Activated T-cell treated with anti-CD3 and anti-CD28 coated beads, Interleukin-2, amount 50 U/mL, for 1 hour (primary cell): ENCODE results near the gene TMEM121.
A peak's percentile ranks its signal among the peaks of the same experiment; 100 is the strongest.

Source experiments
- DNase-seq: peaks from one replicate; pipeline ENCODE4 v3.0.0-alpha.2; 2020

TMEM121 gene

DNA sequence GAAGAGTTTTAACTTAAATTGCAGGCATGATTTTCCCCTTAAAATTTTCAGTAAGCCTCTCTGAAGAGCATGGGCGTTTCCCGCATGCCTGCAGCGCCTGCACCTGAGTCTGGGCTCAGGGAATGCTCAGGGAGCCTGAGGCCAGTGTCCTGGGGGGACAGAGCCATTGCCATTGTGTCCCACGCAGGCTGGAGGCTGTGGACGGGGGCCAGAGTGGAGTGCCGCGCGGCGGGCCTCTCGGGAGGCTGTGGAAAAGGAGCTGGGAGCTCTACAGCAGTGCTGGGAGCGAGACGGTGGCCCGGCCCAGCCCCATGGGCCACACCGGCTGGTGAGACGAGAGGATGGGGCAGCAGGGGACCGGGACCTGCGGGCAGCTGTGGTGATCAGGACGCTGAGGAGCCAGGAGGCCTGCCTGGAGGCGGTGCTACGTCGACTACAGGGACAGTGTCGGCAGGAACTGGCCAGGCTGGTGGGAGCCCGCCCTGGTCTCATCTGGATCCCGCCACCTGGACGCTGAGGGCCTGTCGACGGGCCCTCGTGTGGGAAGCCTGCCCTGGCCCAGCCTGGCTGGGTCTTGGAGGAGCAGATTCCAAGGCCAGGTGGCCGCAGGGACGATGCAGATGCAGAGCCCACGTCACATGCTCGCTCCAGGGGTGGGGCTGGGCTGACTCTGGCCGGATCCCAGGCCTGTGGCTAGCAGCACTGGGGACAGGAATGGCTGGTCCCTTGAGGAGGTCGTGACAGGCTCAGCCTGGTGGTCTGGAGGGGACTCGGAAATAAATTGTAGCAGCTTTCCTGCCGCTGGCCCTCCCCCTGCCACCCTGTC is 27.7 kb upstream of the TMEM121 start:
- DNase-seq, result peak; percentile 17

DNA sequence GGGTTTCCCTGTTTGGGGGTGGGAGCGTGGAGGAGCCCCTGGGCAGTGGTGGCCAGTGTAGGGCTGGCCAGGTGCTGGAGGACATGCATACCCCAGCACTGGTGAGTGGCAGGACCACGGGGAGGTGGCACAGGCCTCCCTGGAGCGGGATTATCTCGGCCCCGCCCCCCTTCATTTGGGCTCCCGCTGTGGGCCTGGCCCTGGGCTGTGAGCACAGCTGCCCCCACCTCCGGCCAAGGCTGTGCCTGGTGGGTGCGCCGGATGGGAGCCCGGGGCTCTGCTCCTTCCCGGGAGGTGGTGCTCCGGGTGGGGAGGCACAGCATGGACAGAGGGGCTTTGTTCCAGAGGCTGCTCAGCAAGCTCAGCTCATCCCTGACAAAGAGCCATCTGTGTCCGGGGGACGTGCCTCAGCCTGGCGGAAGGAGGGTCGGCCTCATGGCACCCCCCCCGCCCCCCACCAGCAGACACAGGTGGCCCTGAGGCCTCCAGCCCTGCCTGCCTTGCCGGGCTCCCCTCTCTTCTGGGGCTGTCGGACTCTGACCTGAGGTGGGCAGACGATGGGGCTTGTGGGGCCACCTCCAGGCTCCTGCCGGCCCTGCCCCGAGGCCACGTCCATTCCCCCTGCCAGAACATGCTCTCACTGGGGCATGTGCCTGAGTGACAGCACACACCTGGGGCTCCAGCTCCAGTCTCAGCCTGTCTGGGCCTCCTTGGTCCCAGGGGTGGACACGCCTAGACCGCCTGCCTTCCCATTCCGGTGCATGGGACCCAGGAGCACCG is 26.9 kb upstream of the TMEM121 start:
- peak; percentile 22 for DNase-seq

DNA sequence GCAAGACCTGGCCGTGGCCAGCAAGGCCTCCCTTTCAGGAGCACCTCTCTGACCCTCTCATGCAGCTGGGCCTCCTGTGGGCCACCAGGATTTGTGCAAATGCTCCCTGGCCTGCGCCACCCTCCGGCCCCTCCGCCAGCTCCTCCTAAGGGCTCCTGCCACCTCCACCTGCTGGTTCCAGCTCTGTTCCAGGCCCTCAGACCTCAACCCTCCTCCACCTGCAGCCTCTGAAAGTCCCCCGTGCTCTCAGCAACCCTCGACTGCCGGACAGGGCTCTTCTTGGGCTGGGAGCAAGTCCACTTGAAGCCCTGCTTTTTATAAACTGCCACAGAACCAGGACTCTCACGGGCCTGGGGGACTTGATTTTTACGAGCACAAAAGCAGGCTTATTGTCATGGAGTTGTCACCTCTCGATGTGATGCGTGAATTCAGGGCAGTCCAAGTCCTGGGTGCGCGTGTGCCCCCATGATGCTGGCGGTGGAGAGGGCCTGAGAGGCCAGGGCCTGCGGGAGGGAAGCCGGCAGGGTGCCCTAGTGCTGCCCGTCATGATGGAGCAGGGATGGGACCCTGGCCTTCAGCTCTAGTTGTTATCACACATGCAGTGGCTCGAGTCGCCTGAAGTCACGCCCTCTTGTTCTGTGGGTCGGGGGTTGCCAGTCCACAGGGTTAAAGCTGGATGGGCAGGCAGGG is 26.2 kb upstream of the TMEM121 start:
- DNase-seq, result peak; percentile 22

DNA sequence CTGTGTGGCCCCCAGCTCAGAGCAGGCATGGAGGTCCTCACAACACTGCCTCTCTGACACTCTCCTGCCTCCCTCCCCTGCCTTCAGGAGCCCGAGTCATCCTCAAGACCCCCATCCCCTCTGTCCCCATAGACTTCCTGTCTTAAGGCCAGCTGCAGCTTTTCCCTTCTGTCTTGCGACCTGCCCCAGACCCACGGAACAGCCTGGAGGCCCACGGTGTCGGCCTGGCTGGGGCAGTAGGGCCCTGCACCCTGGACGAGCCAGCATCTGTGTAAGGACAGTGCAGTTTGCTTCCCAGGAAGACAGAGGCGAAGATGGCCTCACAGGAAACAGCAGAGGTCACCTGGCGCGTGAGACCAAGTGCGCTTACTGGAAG is 25.7 kb upstream of the TMEM121 start:
- no peak for DNase-seq

GRCh38 chr14:105501504-105502291 is 24.7 kb upstream of the TMEM121 start:
- no peak for DNase-seq

DNA sequence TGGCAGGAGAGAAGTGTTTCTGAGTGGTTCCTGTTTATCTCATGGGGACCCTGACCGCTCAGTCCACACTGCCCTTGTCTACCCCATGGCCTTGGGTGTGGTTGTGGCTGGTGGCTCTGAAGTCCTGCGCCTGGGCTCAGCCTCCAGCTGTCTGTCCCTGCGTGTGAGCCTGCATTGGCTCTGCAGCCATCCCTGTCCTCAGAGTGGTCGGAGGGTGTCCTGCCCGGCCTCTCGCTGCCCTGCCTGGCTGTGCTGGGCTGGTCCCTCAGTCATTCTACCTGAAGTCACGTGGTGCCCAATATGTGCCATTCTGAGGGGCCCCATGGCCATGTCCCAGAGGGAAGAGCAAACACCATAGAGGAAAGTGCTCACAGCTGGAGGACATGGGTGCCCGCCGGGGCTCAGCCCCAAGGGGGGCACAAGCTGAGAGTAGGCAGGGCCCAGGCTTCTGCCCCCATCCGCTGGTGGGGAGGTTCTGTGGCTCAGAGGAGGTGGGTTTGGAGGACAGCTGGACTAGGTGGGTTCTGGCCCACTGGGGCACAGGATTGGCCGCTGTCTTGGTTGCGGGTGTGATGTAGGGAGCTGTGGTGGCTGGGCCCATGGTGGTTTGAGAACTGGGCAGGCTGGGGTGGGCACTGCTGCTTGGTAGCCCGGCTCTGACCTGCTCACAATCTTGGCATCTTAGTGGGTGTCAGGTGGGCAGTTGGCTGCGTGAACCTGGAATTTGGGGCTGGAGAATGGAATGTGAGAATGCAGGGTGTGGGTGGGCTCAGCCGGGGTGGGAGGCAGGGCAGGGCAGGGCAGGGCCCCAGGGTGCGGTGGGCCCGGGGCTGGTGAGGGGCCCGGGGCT is 23.7 kb upstream of the TMEM121 start:
- peak; percentile 18 for DNase-seq

GRCh38 chr14:105503296-105503640 is 23.1 kb upstream of the TMEM121 start:
- DNase-seq, result no peak

- DNase-seq, result no peak
Measured at GRCh38 chr14:105503935-105504692, 22.3 kb upstream of the TMEM121 start.

GRCh38 chr14:105505101-105505500 is 21.3 kb upstream of the TMEM121 start:
- DNase-seq, result no peak

GRCh38 chr14:105507247-105507646 is 19.1 kb upstream of the TMEM121 start:
- no peak for DNase-seq

DNA sequence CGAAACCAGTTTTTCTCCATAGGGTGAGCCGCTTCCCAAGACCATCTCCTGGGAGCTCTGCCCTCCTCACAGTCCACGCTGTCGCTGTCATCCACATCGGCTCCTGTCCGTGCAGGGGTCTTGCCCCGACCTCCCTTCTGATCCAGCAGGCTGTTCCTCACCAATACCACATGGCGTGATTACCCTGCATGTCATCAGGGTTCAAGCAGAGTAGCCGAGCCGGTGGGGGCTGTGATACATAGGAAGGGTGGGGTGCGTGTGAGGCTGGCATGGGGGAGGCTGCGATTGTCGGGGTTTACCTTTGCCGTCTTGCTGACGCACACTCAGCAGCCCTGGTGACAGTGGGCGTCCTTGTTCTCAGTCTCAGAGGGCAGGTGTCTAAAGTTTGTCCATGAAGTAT is 18.3 kb upstream of the TMEM121 start:
- DNase-seq, result no peak

- DNase-seq, result no peak
Measured at GRCh38 chr14:105508601-105509000, 17.8 kb upstream of the TMEM121 start.

- no peak for DNase-seq
Measured at GRCh38 chr14:105517096-105517495, 9.3 kb upstream of the TMEM121 start.

DNA sequence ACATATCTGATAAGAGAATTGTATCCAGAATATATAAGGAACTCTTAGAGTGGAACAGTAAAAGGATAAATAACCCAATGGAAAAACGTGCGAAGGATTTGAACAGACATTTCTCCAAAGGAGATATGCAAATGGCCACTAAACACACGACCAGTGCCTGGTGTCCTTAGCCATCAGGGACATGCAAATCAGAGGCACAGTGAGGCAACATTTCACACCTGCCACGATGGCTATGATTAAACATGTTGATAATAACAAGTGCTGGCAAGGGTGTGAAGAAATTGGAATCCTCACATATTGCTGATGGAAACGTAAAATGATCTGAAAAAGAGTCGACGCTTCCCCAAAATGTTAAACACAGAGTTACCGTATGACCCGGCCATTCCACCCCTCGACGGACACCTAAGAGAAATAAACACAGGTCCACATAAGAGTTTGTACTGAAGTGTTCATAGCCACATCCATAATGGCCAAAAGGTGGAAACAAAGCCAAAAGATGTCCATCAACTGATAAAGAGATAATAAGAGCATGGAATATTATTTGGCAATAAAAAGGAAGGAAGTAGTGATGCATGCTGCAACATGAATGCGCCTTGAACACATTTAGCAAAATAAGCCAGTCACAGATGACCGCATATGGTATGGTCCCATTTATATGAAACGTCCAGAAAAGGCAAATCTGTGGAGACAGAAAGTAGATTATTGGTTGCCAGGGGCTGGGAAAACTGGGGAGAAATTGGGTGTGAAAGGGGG is 6.3 kb upstream of the TMEM121 start:
- DNase-seq, result no peak

GRCh38 chr14:105525326-105525725 is 1.1 kb upstream of the TMEM121 start:
- DNase-seq, result no peak

GRCh38 chr14:105526776-105527380 is 495 bp downstream of the TMEM121 start:
- DNase-seq, result no peak

GRCh38 chr14:105527381-105527825 is 1.0 kb downstream of the TMEM121 start:
- no peak for DNase-seq

GRCh38 chr14:105527826-105528585 is 1.6 kb downstream of the TMEM121 start:
- peak; percentile 88 for DNase-seq
